Medulla oblongata (tissue), 1 donor: ENCODE measurements around the gene COX5A.

Experiments
- DNase-seq: peaks from one replicate; pipeline ENCODE4 v3.0.0-alpha.2; 2015; ENCODE audit errors: extremely low spot score

Gene COX5A

DNA sequence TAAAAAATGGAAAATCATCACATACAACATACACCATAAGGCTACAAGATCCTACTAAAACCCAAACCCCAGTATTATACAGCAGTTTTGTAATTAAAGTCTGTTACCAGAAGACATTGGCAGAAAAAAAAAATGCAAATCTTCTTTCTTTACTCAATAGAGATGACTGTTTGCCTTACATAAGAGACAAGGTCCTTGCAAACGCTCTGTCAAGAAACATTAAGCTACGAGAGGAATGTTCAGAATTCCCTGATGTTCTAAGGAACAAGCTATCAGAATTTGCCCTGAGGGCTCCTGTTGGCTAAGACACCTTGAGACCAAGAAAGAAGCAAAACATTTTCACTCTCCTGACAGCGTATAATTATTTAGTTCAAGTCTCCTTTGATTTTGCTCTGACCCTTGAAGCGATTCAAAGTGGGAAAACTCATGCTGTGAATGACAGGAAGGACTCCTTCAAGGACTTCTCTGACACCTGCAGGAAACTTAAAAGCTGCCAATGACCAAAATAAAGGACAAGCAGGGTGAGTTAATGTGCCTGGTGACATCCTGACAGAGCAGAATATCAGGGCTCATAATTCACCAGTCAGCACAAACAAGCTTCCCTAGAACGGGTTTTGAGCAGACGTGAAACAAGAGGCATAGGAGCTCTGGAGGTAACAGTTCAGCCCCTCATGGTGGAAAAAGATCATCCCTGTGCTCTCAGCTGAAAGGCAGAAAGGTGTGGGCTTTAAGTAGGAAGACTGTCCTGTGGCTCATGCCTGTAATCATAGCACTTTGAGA, 67.2 kb downstream of the COX5A start:
- DNase-seq, result no peak
